22Rv1 (cell line): ENCODE results near the gene KAT7.

Source experiments
- H3K27ac ChIP-seq: fragments of 450-650 bp; 2 replicates; pipeline ENCODE4 v1.5.1; 2017
- ZFX ChIP-seq: fragments of 450-650 bp; IDR thresholded peaks from 2 replicates; pipeline ENCODE4 v1.6.1; 2017; ENCODE audit warnings: antibody characterized with exemption, borderline replicate concordance
- TF ChIP-seq, protein P1 (sequence below): fragments of 450-650 bp; IDR thresholded peaks from 2 replicates; pipeline ENCODE4 v1.5.1; 2017; ENCODE audit warnings: mild to moderate bottlenecking

The KAT7 gene

DNA sequence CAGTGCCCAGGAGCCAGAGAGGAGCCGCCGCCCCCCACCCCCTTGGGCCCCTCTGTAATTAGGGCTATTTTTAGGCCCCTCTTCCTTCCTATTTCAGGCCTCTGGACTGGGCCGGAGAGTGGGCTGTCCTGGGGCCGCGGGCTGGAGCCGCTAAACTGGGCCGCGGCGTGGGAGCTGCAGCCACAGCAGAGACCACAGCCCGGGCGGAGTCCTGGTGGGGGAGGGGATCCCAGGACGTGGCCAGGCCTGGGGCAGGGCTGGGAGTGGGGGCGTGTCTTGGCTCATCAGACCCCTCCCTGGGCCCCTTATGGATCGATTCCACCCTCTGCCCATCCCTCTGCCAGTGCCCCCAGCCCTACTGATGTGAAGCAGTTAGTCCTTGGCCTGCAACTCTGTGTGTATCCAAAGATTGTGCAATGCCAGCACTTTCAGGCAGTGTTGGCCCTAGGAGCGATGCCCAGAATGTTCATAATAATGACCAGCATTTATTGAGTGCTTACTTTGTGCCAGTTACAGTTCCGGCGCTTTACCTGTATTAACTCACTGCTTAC lies 74.4 kb downstream of the KAT7 start:
- H3K27ac ChIP-seq = no peak overlapping the region
- no peak for TF ChIP-seq ZFX
- TF ChIP-seq, protein P1, sequence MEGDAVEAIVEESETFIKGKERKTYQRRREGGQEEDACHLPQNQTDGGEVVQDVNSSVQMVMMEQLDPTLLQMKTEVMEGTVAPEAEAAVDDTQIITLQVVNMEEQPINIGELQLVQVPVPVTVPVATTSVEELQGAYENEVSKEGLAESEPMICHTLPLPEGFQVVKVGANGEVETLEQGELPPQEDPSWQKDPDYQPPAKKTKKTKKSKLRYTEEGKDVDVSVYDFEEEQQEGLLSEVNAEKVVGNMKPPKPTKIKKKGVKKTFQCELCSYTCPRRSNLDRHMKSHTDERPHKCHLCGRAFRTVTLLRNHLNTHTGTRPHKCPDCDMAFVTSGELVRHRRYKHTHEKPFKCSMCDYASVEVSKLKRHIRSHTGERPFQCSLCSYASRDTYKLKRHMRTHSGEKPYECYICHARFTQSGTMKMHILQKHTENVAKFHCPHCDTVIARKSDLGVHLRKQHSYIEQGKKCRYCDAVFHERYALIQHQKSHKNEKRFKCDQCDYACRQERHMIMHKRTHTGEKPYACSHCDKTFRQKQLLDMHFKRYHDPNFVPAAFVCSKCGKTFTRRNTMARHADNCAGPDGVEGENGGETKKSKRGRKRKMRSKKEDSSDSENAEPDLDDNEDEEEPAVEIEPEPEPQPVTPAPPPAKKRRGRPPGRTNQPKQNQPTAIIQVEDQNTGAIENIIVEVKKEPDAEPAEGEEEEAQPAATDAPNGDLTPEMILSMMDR = no peak

DNA sequence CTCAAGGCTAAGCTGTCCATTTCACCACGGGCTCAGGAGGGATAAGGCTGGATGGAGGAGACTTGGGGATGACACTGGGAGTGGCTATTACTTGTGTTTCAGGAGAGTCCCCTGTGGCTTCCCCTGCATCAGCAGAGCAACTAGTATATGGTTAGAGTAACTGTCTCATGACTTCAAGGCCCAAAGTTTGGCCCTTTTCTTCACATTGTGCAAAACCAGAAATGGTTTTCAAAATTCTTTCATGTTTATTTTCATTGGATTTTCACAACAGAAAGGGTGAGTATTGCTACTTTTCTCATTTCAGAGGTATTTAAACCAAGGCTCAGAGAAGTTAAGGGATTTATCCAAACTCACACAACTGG lies 77.5 kb downstream of the KAT7 start:
- H3K27ac ChIP-seq = no peak overlapping the region
- TF ChIP-seq, protein P1 = no peak
- no peak for TF ChIP-seq ZFX

DNA sequence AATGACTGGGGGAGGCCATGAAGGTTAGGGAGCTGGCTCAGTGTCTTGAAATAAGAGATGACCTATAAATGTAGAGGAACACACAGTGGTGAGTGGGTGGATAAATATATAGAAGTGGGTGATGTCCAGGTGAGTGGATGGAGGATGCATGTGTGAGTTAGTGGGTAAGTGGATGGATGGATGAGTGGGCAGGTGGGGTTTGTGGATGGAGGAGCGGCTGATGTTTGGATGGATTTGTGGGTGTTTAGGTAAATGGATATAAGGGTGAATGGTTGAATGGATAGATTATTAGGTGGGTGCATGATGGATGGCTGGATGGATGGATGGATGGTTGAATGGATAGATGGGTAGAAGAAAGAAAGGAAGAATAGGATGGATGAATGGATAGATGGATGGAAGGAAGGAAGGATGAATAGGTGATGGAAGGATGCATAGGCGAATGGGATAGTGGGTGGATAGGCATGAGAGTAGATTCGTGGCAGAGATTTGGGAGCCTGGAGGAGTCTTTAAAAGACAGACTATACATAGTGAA lies 78.5 kb downstream of the KAT7 start:
- TF ChIP-seq, protein P1 = no peak
- TF ChIP-seq ZFX = no peak
- no peak overlapping the region for H3K27ac ChIP-seq

DNA sequence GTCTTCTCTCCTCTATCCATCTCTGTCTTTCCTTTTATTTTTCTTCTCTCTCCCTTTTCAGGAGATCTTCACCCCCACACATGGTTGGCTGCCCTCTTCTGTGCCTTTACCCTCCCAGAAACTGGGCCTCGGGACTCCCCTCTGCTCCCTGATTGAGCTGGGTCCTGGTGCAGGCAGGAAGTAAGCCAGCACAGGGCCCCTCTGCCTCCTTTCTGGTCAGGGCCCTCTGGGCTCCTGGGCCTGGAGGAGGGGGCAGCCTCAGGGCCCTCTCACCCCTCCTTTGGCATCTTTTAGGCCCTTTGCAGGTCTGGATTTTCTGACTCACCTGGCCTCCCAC lies 80.5 kb downstream of the KAT7 start:
- TF ChIP-seq, protein P1 = no peak
- H3K27ac ChIP-seq = no peak overlapping the region

DNA sequence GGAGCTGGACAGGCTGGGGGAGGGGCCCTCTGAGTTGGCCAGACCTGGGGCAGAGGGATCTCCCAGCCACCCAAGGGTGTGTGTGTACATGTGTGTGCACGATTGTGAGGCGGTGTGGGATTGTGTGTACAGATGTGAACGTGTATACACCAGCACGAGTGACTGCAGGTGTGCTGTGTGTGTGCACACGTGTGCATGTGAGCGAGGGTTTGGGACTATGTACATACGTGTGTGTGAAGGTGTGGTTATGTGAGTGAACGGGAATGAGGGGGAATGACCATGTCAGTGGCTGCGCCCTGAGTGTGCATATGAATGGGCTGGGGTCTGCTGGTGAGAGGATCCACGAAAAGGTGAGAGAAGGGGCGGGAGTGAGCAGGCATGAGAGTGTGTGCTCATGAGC lies 81.8 kb downstream of the KAT7 start:
- no peak for TF ChIP-seq ZFX
- TF ChIP-seq, protein P1 = no peak
- no peak overlapping the region for H3K27ac ChIP-seq

DNA sequence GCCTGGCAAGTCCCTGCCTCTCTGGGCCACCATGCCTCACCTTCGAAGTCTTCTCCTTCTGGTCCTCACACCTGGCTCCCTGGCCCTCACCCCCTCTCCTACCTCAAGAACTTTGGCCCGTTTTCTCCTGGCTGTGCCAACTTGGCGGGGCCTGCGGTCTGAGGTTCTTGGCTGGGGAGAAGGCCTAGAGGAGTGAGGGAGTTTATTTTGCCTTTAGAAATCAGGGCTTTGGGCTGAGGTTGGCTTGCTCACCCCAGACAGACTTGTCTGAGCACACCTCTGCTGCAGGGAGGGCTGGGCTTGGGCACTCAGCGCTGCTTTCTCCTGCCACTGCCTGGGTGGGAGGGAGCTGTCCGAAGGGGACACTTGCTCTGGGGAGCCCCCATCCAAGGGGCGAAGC lies 82.7 kb downstream of the KAT7 start:
- TF ChIP-seq, protein P1 = no peak
- no peak for TF ChIP-seq ZFX
- H3K27ac ChIP-seq = no peak overlapping the region

DNA sequence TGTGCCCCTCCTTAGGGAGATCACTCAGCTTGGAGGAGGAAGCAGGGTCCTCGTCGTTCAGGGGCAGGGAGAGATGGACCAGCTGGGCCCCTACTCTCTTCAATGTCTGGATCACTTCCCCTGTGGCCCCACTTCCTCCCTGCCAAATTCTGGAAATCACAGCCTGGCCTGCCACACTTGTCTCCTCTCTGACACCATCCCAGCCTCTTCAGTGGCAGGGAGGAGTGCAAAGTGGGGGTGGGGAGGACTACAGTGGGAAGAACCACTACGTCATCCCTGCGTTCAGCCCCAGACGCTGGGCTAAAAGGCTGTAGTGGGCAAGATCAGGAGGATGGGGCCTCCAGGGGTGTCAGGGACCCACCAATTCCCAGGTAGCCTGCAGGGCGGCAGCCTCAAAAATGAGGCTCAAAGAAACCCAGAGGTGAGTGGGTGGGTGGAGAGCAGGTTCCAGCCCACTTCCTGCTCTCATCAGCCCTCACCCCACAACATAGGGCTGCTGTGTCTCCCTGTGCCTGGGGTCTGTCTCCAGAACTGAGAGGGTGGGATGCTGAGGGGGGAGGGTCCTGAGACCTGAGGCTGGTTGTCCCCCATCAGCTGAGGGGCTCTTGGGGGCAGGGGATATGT lies 84.4 kb downstream of the KAT7 start:
- no peak for TF ChIP-seq ZFX
- TF ChIP-seq, protein P1 = no peak
- H3K27ac ChIP-seq = no peak overlapping the region
